ENCODE results near the gene ERVW-1.
"Not testable (repeated sequence)": the region's sequence is repeated elsewhere in the genome, so short reads cannot be mapped to it uniquely, and the experiment has no call there.

ERVW-1 gene

GRCh38 chr7:92489634-92490033, 11.9 kb upstream of the ERVW-1 start:
- H3K4me1 ChIP-seq (ENCODE audit: control insufficient read depth, insufficient read depth, low read length): no peaks in the 10 kb centered on the region
- H3K27me3 ChIP-seq (ENCODE audit: control insufficient read depth, insufficient read depth, low read length): no peaks in the 10 kb centered on the region
- no peaks in the 10 kb centered on the region for H3K9me3 ChIP-seq (replicated peaks; ENCODE audit: low read length)
- no peak overlapping the region for H3K4me2 ChIP-seq (ENCODE audit: low read length)
- no peak overlapping the region for H3K4me3 ChIP-seq (ENCODE audit: low read length)
- H3K9ac ChIP-seq (ENCODE audit: low read depth, low read length): no peak overlapping the region
- H3K36me3 ChIP-seq (ENCODE audit: insufficient read depth, low read length): peaks cover 43% of the 10 kb centered on the region

GRCh38 chr7:92487804-92488203, 10.1 kb upstream of the ERVW-1 start:
- H3K4me2 ChIP-seq (ENCODE audit: low read length): no peak overlapping the region
- no peaks in the 10 kb centered on the region for H3K4me1 ChIP-seq (ENCODE audit: control insufficient read depth, insufficient read depth, low read length)
- H3K9me3 ChIP-seq (replicated peaks; ENCODE audit: low read length): no peaks in the 10 kb centered on the region
- no peak overlapping the region for H3K4me3 ChIP-seq (ENCODE audit: low read length)
- peaks cover 42% of the 10 kb centered on the region for H3K36me3 ChIP-seq (ENCODE audit: insufficient read depth, low read length)
- no peak overlapping the region for H3K9ac ChIP-seq (ENCODE audit: low read depth, low read length)
- no peaks in the 10 kb centered on the region for H3K27me3 ChIP-seq (ENCODE audit: control insufficient read depth, insufficient read depth, low read length)

- Histone ChIP-seq H3K4me1 (ENCODE audit: control insufficient read depth, insufficient read depth, low read length) (no peaks in the 10 kb centered on the region), H3K4me2 (ENCODE audit: low read length) (no peak overlapping the region), H3K4me3 (ENCODE audit: low read length) (no peak overlapping the region), H3K27me3 (ENCODE audit: control insufficient read depth, insufficient read depth, low read length) (no peaks in the 10 kb centered on the region), H3K9ac (ENCODE audit: low read depth, low read length) (no peak overlapping the region), H3K9me3 (replicated peaks; ENCODE audit: low read length) (no peaks in the 10 kb centered on the region), H3K36me3 (ENCODE audit: insufficient read depth, low read length) (peaks cover 31% of the 10 kb centered on the region)
Measured at GRCh38 chr7:92485974-92486373, 8.2 kb upstream of the ERVW-1 start.

GRCh38 chr7:92485267-92485892, 7.6 kb upstream of the ERVW-1 start:
- H3K9me3 ChIP-seq (replicated peaks; ENCODE audit: low read length): no peaks in the 10 kb centered on the region
- H3K9ac ChIP-seq (ENCODE audit: low read depth, low read length): no peak overlapping the region
- H3K27me3 ChIP-seq (ENCODE audit: control insufficient read depth, insufficient read depth, low read length): no peaks in the 10 kb centered on the region
- H3K4me2 ChIP-seq (ENCODE audit: low read length): no peak overlapping the region
- H3K4me1 ChIP-seq (ENCODE audit: control insufficient read depth, insufficient read depth, low read length): no peaks in the 10 kb centered on the region
- H3K36me3 ChIP-seq (ENCODE audit: insufficient read depth, low read length): peaks cover 29% of the 10 kb centered on the region
- no peak overlapping the region for H3K4me3 ChIP-seq (ENCODE audit: low read length)

GRCh38 chr7:92484226-92484625, 6.5 kb upstream of the ERVW-1 start:
- H3K27me3 ChIP-seq (ENCODE audit: control insufficient read depth, insufficient read depth, low read length); H3K9me3 ChIP-seq (replicated peaks; ENCODE audit: low read length); H3K9ac ChIP-seq (ENCODE audit: low read depth, low read length); H3K4me2 ChIP-seq (ENCODE audit: low read length); H3K4me1 ChIP-seq (ENCODE audit: control insufficient read depth, insufficient read depth, low read length); H3K4me3 ChIP-seq (ENCODE audit: low read length): not testable (repeated sequence)
- H3K36me3 ChIP-seq (ENCODE audit: insufficient read depth, low read length): peaks cover 23% of the 10 kb centered on the region

GRCh38 chr7:92483624-92484023, 5.9 kb upstream of the ERVW-1 start:
- not testable (repeated sequence) for H3K4me3 ChIP-seq (ENCODE audit: low read length); H3K4me2 ChIP-seq (ENCODE audit: low read length); H3K27me3 ChIP-seq (ENCODE audit: control insufficient read depth, insufficient read depth, low read length); H3K9ac ChIP-seq (ENCODE audit: low read depth, low read length); H3K9me3 ChIP-seq (replicated peaks; ENCODE audit: low read length); H3K4me1 ChIP-seq (ENCODE audit: control insufficient read depth, insufficient read depth, low read length)
- H3K36me3 ChIP-seq (ENCODE audit: insufficient read depth, low read length): peaks cover 21% of the 10 kb centered on the region

GRCh38 chr7:92479146-92479545, 1.4 kb upstream of the ERVW-1 start:
- H3K36me3 ChIP-seq (ENCODE audit: insufficient read depth, low read length); H3K4me1 ChIP-seq (ENCODE audit: control insufficient read depth, insufficient read depth, low read length); H3K4me3 ChIP-seq (ENCODE audit: low read length); H3K9ac ChIP-seq (ENCODE audit: low read depth, low read length); H3K27me3 ChIP-seq (ENCODE audit: control insufficient read depth, insufficient read depth, low read length); H3K4me2 ChIP-seq (ENCODE audit: low read length); H3K9me3 ChIP-seq (replicated peaks; ENCODE audit: low read length): not testable (repeated sequence)

GRCh38 chr7:92478711-92479110, 965 bp upstream of the ERVW-1 start:
- H3K4me3 ChIP-seq (ENCODE audit: low read length): no peak overlapping the region
- H3K9ac ChIP-seq (ENCODE audit: low read depth, low read length): no peak overlapping the region
- H3K27me3 ChIP-seq (ENCODE audit: control insufficient read depth, insufficient read depth, low read length): no peaks in the 10 kb centered on the region

GRCh38 chr7:92478095-92478494, 349 bp upstream of the ERVW-1 start:
- Histone ChIP-seq H3K4me1 (ENCODE audit: control insufficient read depth, insufficient read depth, low read length) (no peaks in the 10 kb centered on the region), H3K4me3 (ENCODE audit: low read length) (no peak overlapping the region), H3K9ac (ENCODE audit: low read depth, low read length) (no peak overlapping the region), H3K4me2 (ENCODE audit: low read length) (no peak overlapping the region), H3K27me3 (ENCODE audit: control insufficient read depth, insufficient read depth, low read length) (no peaks in the 10 kb centered on the region), H3K36me3 (ENCODE audit: insufficient read depth, low read length) (no peaks in the 10 kb centered on the region), H3K9me3 (replicated peaks; ENCODE audit: low read length) (no peaks in the 10 kb centered on the region)

More at GRCh38 chr7:92478711-92479110, 965 bp upstream of the ERVW-1 start:
- H3K36me3 ChIP-seq (ENCODE audit: insufficient read depth, low read length): no peaks in the 10 kb centered on the region
- H3K9me3 ChIP-seq (replicated peaks; ENCODE audit: low read length): no peaks in the 10 kb centered on the region
- no peak overlapping the region for H3K4me2 ChIP-seq (ENCODE audit: low read length)
- no peaks in the 10 kb centered on the region for H3K4me1 ChIP-seq (ENCODE audit: control insufficient read depth, insufficient read depth, low read length)

- H3K36me3 ChIP-seq (ENCODE audit: insufficient read depth, low read length); H3K9ac ChIP-seq (ENCODE audit: low read depth, low read length); H3K4me1 ChIP-seq (ENCODE audit: control insufficient read depth, insufficient read depth, low read length); H3K4me3 ChIP-seq (ENCODE audit: low read length); H3K4me2 ChIP-seq (ENCODE audit: low read length); H3K27me3 ChIP-seq (ENCODE audit: control insufficient read depth, insufficient read depth, low read length); H3K9me3 ChIP-seq (replicated peaks; ENCODE audit: low read length): not testable (repeated sequence)
Measured at GRCh38 chr7:92475851-92476590, 1.7 kb downstream of the ERVW-1 start.

- H3K9ac ChIP-seq (ENCODE audit: low read depth, low read length); H3K9me3 ChIP-seq (replicated peaks; ENCODE audit: low read length); H3K4me3 ChIP-seq (ENCODE audit: low read length); H3K4me1 ChIP-seq (ENCODE audit: control insufficient read depth, insufficient read depth, low read length); H3K4me2 ChIP-seq (ENCODE audit: low read length); H3K27me3 ChIP-seq (ENCODE audit: control insufficient read depth, insufficient read depth, low read length); H3K36me3 ChIP-seq (ENCODE audit: insufficient read depth, low read length): not testable (repeated sequence)
Measured at GRCh38 chr7:92475261-92475770, 2.4 kb downstream of the ERVW-1 start.

- H3K4me2 ChIP-seq (ENCODE audit: low read length); H3K4me1 ChIP-seq (ENCODE audit: control insufficient read depth, insufficient read depth, low read length); H3K9me3 ChIP-seq (replicated peaks; ENCODE audit: low read length); H3K27me3 ChIP-seq (ENCODE audit: control insufficient read depth, insufficient read depth, low read length); H3K36me3 ChIP-seq (ENCODE audit: insufficient read depth, low read length); H3K4me3 ChIP-seq (ENCODE audit: low read length); H3K9ac ChIP-seq (ENCODE audit: low read depth, low read length): not testable (repeated sequence)
Measured at GRCh38 chr7:92473989-92474388, 3.8 kb downstream of the ERVW-1 start.

All from skeletal muscle satellite cell (primary cell).